Fibroblast of skin of left biceps (primary cell): ENCODE results near the gene SH2D5.

ENCODE experiments used
- DNase-seq, 2 experiments: peaks; one replicate each; pipeline ENCODE4 v3.0.0-alpha.2; 2013; ENCODE audit warnings: low read depth in 2 of 2

Gene SH2D5

DNA sequence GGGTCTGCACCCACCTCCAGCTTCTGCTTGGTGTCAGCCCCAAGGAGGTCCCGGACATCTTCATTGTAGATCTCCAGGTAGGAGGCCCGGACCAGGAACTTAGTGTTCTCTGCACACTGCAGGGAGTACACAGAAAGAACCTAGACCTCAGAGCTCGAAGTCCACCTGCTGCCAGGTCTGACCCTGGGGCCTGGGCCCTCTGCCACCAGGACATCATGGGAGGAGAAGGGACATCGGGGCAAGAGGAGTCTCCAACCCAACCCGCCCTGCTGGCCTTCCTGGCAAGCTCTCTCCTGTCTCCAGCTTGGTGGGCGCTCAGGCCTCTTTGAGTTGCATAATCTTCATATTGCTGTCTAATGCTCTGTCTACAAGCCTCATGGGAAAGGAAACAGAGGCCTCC lies 19.1 kb downstream of the SH2D5 start:
- no peak for DNase-seq

DNA sequence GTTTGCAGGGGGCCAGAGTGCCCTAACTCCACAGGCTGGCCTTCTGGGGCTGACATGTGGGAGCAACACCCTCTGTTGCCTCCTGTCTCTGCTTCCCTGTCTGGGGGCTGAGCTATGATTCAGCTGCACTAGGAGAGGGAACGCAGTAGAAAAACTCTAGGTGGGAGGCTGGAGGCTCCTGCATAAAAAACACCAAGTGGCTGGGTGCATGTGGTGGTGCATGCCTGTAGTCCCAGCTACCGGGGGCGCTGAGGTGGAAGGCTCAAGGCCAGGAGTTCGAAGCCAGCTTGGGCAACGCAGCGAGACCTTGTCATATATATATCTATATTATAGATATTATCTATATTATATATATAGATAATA lies 20.3 kb downstream of the SH2D5 start:
- no peak for DNase-seq

DNA sequence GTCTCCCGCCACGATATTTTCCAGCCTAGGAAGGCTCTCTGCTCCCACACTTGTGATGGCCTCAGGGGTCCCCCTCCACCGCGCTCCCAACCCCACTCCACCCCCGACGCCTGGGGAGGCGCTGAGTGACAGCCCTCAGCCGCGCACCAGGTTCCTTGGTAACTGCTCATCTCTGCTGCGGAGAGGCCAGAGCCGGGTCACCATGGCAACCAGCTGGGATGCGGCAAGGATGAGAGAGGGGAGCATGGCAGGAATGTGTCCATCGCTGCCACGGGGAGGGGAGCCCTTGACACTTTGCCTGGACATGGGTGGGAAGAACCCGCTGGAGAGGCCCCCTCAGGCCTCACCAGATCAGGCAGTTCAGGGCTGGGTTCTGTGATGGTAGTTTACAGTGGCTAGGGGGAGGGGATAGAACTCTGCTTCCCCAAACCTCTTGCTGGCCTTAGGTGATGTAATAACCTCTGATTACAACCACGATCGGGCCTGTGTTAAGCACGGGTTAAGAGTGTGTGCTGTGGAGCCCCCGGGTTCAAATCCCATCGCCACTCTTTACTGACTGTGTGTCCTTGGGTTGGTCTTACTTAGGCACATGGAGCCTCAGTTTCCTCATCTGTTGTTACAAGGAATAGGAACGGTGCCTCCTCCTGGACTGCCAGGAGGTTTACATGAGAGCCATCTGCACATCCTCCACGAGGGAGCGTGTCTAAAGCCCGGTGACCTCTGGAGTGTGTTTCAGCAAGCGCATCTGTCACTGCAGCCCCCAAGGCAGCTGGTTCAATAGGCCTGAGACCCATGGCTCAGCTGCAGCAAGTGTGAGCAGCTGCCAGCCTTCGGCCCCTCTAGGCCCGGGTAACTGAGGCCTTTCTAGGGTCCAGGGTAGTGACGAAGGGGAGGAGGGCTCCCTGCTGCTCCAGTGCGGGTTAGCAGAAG lies 21.0 kb downstream of the SH2D5 start:
- DNase-seq = no peak

DNA sequence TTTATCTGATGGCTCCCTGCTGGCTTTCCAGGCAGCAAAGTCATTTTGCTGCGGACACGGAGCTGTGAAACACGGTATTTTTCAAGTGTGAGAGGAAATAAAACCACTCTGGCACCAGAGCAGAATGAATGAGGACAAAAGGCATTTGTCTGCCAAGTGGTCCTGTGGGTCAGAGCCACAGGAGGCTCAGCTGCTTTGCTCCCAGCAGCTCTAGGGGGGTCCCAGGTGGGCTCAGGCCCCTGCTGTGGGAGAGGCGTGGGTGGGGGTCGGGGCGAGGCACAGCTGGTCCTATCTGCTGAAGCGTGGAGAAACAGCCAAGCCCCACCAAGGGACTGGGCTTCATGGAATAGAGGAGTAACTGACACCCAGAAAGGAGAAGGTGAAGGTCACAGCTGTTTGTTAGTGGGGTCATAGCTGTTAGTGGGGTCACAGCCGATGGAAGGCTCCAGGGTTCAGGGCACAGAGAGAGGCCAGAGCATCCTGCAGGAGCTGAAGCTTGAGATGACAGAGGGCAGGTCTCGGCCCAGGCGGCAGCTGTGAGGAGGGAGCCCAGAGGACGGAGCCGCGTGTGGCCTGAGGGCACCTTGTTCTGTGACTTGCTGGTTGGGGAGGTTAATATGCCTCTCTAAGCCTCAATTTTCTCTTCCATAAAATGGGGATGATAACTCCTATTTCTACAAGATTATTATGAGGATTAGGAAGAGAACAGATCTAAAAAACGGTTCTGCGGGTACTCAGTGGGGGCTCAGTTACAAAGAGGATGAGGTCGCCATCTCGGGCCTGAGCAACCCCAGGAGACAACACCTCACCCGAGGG lies 21.8 kb downstream of the SH2D5 start:
- DNase-seq = no peak

DNA sequence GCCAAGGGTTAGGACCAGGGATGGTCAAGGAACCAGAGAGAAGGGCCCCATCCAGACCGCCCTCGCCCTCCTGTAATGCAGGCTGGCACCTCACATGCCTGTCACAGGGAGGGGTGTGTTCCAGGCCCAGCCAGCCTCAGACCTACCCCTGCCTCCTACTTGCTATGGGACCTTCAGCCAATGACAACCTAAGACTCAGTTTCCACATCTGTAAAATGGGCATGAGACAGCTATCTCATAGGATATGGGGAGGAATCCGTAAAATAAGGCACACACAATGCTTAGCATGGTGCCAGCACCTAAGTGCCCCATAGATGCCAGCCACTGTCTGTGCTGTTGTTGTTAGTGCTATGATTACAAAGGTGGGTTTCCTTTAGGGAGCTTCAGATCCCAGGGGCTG lies 22.6 kb downstream of the SH2D5 start:
- DNase-seq = no peak

DNA sequence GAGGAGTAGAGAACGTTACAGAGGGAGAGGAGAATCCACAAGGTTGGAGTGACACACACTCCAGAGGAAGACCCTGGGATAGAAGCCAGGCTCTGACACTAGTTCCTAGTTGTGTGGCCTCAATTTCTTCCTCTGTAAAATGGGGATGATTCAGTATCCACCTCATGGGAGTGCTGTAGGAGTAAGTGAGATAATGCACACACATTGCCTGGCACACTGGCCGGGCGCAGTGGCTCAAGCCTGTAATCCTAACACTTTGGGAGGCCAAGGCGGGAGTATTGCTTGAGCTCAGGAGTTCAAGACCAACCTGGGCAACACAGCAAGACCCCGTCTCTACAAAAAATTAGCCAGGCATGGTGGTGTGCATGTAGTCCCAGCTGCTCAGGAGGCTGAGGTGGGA lies 23.6 kb downstream of the SH2D5 start:
- DNase-seq = no peak

DNA sequence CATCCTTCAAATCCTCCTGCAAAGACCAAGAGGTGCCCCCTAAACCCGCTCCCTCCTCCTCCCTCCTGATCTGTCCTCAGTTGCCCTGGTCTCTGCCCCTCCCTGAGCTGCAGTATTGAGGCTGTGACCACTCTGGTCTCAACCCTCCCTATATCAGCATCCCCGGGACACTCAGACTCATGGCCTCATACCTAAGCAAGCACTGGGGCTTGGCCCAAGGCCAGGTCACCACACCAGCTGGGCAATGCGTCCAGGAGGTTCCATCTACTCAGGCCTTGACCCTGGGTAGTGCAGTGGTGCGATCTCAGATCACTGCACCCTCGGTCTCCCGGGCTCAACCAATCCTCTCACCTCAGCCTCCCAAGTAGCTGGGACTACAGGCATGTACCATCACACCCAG lies 24.4 kb downstream of the SH2D5 start:
- DNase-seq = no peak

DNA sequence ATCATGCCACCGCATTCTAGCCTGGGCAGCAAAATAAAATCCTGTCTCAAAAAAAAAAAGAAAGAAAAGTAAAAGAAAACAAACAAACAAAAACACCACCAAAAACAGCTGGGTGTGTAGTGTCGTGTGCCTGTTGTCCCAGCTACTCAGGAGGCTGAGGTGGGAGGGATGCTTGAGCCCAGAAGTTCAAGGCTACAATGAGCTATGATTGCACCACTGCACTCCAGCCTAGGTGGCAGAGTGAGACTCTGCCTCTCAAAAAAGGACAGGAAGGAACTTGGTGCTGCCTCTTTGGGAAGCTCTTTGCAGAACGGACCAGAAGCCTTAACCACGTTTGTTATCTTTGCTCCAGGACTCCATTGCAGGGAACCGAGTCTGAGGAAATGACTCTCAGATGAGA lies 25.7 kb downstream of the SH2D5 start:
- DNase-seq = no peak

DNA sequence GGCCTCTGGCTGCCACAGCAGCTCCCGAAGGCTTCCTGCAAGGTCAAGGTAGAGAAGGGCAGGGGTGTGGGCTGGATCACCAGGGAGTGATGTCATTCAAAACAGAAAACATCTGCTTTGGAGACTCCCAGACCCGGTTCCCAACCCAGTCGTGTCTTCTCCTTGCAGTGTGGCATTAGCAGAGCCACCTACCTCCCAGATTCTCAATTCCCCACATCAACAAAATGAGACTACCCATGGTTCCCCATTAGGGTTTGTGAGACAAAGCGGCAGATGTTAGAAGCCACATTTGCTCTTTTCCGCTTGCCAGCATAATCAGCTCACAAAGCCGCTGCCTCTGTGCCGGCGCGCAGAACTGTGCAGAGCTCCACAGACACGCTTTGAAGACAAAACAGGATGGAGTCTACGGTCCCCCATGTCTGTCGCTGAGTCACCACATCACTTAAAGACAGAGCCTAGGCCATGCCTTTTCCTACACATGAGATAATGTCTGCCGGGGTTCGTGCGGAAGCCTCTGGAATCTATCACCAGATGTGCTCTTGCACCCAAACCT lies 27.2 kb downstream of the SH2D5 start:
- no peak for DNase-seq

DNA sequence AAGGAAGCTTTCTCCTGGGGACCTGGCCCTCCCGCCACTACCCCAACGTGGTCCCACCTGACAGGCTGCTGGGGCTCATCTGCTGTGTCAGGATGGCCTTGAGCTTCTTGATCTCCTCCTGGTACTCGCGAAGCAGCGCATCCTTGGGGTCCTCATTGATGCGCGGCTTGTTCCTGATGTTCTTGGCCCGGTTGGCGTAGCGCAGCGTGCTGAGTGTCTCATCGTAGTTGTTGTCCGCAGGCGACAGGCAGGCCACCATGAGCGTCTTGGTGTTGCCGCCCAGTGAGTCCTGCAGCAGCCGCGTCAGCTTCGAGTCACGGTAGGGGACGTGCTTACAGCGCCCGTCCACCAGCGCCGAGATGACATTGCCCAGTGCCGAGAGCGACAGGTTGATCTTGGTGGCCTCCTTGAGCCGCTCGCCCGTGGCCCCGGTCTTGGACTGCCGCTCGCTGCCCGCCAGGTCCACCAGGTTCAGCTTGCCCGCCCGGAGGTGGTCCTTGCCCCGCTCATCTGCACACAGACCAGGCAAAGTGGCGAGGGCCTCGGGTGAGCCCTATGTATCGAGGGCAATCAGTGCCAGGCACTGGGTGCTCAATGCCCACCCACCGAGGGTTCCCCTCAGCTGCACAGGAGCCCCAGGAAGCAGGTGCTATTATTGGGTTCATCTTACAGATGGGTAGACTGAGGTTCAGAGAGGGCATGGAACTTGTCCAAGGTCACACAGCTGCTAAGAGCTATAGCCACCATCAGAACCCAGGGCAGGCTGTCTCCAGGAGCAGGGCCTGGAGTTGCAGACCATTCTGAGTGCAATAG lies 27.9 kb downstream of the SH2D5 start:
- DNase-seq = no peak

DNA sequence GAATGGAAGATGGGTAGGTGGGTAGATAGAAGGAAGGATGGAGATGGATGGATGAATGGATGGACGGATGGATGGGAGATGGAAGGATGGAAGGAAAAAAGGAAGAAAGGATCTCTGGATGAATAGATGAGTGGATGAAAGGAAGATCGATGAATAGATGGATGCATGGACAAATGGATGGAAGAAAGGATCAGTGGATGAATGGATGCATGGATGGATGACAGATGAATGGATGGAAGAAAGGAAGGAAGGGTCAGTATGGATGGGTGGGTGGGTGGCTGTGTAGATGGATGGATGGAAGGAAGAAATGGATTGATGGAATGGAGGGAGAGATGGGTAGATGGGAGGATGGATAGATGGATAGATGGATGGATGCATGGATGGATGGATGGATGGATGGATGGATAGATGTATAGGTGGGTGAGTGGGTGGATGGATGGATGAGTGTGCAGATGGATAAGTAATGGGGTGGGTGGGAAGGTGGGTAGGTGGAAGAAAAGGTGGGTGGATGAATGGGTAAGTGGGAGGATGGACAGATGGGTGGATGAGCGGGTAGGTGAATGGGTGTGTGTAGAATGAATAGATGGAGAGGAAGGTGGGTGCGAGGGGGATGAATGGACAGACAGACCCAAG lies 29.3 kb downstream of the SH2D5 start:
- DNase-seq = no peak

DNA sequence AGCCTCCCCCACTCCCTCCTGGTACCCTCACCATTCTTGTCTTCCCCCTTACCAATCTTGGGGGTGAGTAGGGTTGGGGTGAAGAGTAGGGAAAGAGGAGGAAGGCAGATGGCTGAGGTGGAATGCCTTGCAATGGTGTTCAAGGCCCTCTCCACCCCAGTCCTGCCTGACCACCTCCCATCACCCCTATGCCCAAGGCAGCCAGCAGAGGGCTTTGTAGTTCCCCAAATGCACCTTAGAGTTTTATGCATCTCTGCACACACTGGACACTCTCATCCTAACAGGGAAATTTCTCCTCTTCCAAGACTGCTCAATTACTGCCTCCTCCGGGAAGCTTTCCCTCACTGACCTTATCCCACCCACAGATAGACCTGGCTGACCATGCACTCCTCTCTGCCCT lies 30.1 kb downstream of the SH2D5 start:
- DNase-seq = no peak

DNA sequence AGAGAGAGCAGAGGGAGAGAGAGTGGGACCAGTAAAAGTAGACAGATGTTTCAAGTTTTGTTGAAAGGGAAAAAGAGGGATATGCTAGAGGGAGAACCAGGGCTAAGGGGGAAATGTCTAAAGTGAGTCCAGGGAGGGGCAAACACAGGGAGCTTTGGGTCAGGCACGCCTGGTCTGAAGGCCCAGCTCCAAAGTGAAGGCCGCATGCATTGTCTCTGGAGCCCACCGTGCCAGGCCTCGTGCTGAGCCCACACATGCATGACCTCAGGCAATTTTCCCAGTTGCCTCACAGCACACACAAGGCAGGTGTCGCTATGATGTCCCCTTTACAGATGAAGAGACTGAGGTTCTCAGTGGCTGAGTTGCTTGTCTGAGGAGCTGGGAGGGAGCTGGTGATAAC lies 30.7 kb downstream of the SH2D5 start:
- no peak for DNase-seq

DNA sequence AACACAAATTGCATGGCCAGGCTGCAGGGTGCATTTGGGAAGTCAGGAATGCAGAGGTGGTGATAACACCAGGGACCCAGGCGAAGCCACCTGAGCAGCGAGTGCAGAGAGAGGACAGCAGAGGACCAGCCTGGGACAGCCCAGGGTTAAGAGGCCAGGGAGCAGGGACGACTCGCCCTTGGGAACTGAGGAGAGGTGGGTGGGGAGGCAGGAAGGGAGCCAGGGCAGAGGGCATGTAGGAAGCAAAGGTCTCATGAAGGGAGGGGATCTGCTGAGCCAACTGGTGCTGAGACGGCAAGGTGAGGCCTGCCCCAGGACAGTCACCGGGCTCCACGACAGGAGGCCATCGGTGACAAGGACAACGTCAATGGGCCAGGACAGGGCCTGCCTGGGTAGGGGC lies 31.1 kb downstream of the SH2D5 start:
- no peak for DNase-seq

DNA sequence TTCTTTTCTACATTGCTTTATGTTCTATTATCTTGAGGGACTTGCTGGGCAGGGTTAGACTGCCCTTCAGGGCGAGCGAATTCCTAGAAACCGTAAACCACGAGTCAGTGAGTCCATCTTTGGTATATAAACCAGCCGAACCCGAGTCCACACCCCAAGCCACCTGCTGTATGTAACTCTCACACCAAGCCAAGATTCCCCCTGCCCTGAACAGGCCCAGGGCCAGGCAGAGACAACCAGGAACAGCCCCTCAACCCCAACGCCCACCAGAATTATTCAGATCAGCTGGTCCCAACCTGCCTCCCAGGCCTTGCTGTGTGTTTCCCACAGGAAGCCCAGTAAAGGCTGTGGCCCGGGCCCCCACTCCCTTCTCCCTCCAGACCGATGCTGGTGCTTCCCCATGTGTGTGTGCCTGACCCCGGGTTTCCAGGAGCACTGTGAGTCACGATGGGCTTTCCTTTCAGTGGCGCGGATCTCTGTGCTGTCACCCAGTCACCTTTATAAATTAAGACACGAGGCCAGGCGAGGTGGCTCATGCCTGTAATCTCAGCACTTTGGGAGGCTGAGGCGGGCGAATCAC lies 31.8 kb downstream of the SH2D5 start:
- DNase-seq = no peak

DNA sequence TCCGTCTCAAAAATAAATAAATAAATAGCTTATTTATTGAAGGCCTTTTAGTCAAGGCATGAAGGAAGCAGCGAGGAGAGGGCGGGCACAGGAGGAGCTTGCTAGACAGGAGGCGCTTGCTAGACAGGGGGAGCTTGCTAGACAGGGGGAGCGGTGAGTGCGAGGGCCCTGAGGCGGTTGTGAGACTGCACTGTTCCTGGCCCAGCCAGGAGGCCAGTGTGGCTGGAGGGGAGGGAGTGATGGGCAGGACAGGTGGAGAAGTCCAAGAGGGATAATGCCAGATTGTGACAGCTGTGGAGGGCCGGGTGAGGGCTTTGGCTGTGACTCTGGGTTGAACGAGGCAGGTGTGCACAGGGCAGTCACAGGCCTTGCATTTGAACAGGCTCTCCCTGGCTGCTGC lies 32.9 kb downstream of the SH2D5 start:
- DNase-seq = no peak

DNA sequence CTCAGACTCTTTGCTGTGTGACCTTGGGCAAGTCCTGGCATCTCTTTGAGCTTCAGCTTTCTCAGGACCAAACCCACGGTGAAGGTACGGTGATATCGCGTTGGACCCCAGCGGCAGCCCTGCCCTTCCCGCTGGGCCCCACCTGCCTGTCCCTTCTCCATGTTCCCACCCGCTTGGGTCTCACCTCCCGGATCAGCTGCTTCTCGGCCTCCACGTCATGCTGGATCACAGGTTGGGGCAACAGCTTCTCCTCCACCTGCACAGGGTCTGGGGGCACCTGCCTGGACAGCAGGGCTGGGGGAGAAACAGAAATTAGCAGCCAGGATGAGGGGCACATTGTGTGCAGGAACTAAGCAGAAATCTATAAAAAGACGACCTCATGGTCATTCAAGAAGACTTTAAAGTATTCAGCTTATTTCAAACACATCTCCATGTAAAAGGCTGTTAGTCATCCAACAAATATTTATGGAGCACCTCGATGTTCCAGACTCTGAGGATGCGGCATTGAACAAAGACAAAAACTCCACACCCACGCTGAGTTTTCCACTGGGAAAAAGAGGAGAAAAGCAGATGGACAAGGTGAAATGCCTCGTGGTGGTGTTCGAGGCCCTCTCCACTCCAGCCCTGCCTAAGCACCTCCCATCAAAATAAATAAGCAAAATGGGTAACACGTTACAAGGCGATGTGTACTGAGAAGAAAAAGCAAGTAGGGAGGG lies 34.1 kb downstream of the SH2D5 start:
- peak; percentile 38 to 55 for DNase-seq

DNA sequence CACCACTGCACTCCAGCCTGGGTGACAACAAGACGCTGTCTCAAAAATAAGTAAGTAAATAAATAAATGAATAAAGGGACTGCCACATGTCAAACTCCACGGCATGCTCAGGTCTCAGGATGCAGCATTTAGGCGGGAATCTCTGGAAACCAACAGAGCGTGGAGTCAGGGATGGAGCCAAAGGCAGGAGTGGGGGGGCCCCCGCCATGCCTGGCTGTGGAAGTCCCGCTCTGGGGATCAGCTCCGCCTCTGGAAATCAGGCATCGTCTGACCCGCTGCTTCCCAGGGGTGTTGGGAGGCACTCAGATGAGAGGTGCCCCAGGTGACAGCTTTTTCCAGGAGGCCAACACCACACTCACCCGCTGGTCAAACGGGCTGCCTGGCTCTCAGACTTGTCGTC lies 34.9 kb downstream of the SH2D5 start:
- no peak for DNase-seq

DNA sequence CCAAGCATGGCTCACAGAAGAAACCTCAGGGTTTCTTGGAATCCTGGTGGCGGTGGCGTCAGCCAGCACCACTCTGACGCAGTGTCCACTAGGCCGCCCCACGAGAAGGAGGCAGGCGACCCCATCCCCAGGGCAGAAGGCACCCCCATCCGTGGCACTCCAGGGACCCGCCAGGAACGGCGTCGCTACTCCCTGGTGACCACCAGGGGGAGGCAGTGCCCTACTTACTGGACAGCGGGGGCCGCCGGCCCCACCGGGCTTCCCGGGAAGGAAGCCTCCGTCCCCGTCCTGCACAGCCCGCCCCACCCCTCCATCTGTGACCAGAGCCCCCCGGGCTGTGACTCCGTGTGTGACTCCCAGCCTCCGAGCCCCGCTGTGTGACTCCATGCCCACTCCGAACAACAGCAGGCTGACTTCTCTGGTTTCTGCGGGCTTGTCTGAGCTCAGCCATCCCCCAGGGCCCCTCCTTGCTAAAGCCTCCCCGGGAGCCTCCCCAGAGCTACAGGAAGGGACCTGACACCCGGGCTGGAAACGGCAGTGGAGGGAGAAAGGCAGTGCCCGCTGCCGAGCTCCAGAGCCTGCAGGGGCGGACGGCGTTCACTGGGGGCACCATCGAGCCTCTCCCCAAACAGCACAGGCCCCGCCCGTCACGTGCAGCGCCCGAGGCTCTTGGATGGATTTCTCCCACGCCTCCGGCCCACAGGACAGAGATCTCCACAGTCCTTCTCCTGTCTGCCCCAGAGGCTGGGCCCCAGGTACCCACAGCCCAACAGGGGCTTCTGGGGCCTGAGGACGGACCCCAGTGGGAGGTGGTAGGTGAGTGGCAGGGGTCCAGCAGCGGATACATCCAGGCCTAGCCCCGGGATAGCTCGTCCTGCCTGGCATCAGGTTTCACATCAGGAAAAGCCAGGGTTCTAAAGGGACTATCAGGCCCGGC lies 35.8 kb downstream of the SH2D5 start:
- peak; percentile 77 to 81 for DNase-seq
